Sigmoid colon (tissue), 4 donors: ENCODE results near the gene PRSS1.

Experiments used
- CTCF ChIP-seq, 4 experiments: fragments of 450-650 bp in 3 of 4; fragments of 200-600 bp in 1 of 4; IDR thresholded peaks; one replicate each; pipeline ENCODE4 v1.5.1; 2016 to 2019; ENCODE audit warnings: antibody characterized with exemption in 4 of 4, mild to moderate bottlenecking in 3 of 4, moderate library complexity in 2 of 4
- EP300 ChIP-seq, 4 donors: sonication (generic); formaldehyde crosslinking; IDR thresholded peaks; one replicate each; pipeline ENCODE4 v1.6.1; 2017; ENCODE audit warnings: antibody characterized with exemption in 4 of 4
- POLR2A ChIP-seq, 2 donors: fragments of 450-650 bp; IDR thresholded peaks; one replicate each; pipeline ENCODE4 v1.6.1; 2016; ENCODE audit warnings: antibody characterized with exemption in 2 of 2, mild to moderate bottlenecking in 2 of 2, moderate library complexity in 2 of 2
- POLR2AphosphoS5 ChIP-seq, 4 donors: sonication (generic); formaldehyde crosslinking; IDR thresholded peaks; one replicate each; pipeline ENCODE4 v1.6.1; 2017; ENCODE audit warnings: antibody characterized with exemption in 4 of 4

DNA sequence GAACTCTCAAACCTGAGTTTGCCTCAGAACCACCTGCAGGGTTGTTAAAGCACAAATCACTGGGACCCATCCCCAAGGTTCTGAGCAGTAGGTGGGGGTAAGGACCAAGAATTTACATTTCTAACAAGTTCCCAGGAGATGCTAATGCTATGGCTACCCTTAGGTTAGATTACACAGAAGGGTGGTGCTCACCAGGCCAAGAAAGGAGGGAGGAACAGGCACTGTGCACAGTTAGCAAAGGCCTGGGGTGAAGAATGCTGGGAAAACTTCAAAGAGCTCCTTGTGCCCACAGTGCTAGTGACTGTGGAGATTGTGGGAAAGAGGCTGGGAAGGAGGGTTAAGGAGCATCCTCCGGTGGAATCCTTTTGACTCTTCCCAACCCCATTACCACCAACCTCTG, 12.8 kb downstream of the PRSS1 start:
- TF ChIP-seq CTCF (IDR thresholded peaks at IDR 0.05) (no peak), POLR2AphosphoS5 (IDR thresholded peaks at IDR 0.05) (no peak), POLR2A (IDR thresholded peaks at IDR 0.05) (no peak), EP300 (IDR thresholded peaks at IDR 0.05) (no peak)
